ENCODE data around the gene FJX1.

FJX1 gene

GRCh38 chr11:35583126-35583525 is 35.1 kb upstream of the FJX1 start:
- Histone ChIP-seq H3K36me3 (no peaks in the 10 kb centered on the region), H3K27ac (no peak overlapping the region), H3K4me1 (ENCODE audit: control insufficient read depth in 1 of 2, insufficient read depth in 1 of 2, low read depth in 1 of 2, low read length in 1 of 2) (peaks cover 4 to 15% of the 10 kb centered on the region in 2 experiments), H3K9me3 (no peaks in the 10 kb centered on the region), H3K4me3 (ENCODE audit: low read depth in 1 of 2, low read length in 1 of 2) (no peak overlapping the region), H3K27me3 (peaks cover 25% of the 10 kb centered on the region)
- TF ChIP-seq CTCF (IDR thresholded peaks at IDR 0.05): no peak

- Histone ChIP-seq H3K36me3 (no peaks in the 10 kb centered on the region), H3K27me3 (peaks cover 25% of the 10 kb centered on the region), H3K27ac (no peak overlapping the region), H3K4me3 (ENCODE audit: low read depth in 1 of 2, low read length in 1 of 2) (no peak overlapping the region), H3K9me3 (no peaks in the 10 kb centered on the region), H3K4me1 (ENCODE audit: control insufficient read depth in 1 of 2, insufficient read depth in 1 of 2, low read depth in 1 of 2, low read length in 1 of 2) (peaks cover 4 to 15% of the 10 kb centered on the region in 2 experiments)
- TF ChIP-seq CTCF (IDR thresholded peaks at IDR 0.05): no peak
Measured at GRCh38 chr11:35583843-35584242, 34.4 kb upstream of the FJX1 start.

DNA sequence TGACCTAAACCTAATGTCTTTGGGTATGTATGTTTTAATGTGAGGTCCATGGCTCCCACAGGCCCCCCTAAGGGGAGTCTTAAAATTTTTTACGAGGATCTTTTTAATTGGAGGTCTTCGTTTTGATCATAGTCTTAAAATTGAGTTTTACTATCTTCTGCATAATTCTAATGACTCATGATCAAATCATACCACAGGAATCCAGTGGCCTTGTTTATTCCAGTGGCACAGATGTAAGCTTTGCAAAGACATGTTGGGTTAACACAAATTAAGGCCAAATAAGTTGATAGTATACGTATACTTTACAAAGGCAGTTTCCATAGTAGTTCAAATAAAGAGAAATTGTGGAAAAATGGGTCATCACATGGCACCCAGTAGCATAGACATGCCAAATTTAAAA is 33.9 kb upstream of the FJX1 start:
- no peak for TF ChIP-seq CTCF (IDR thresholded peaks at IDR 0.05)
- Histone ChIP-seq H3K27me3 (peaks cover 25% of the 10 kb centered on the region), H3K4me1 (ENCODE audit: control insufficient read depth in 1 of 2, insufficient read depth in 1 of 2, low read depth in 1 of 2, low read length in 1 of 2) (peaks cover 4 to 15% of the 10 kb centered on the region in 2 experiments), H3K27ac (no peak overlapping the region), H3K36me3 (no peaks in the 10 kb centered on the region), H3K4me3 (ENCODE audit: low read depth in 1 of 2, low read length in 1 of 2) (no peak overlapping the region), H3K9me3 (no peaks in the 10 kb centered on the region)

- H3K4me1 ChIP-seq (ENCODE audit: control insufficient read depth in 1 of 2, insufficient read depth in 1 of 2, low read depth in 1 of 2, low read length in 1 of 2): peaks cover 4 to 7% of the 10 kb centered on the region in 2 experiments
- no peaks in the 10 kb centered on the region for H3K9me3 ChIP-seq
- H3K4me3 ChIP-seq (ENCODE audit: low read depth in 1 of 2, low read length in 1 of 2): no peak overlapping the region
- no peak overlapping the region for H3K27ac ChIP-seq
- no peak for TF ChIP-seq CTCF (IDR thresholded peaks at IDR 0.05)
- peaks cover 31% of the 10 kb centered on the region for H3K27me3 ChIP-seq
- H3K36me3 ChIP-seq: no peaks in the 10 kb centered on the region
Measured at GRCh38 chr11:35585416-35585815, 32.8 kb upstream of the FJX1 start.

DNA sequence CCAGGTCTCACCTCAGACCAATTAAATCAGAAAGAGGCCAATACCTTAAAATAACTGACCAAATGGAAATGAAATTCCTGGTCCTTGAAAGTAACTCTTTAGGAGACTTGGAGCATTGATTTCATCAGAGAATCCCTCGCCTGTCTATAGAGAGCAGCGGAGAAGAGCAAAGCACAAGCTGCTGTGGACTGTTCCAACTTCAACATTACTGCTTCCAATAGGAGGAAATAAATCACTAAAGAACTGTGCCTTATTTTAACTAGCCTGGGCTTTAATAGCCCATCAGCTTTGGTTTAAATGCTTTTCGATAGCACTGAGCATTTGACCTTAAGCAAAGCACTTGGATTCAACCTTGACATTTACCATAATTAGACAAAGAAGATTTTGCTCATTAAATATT is 32.0 kb upstream of the FJX1 start:
- Histone ChIP-seq H3K4me1 (ENCODE audit: control insufficient read depth in 1 of 2, insufficient read depth in 1 of 2, low read depth in 1 of 2, low read length in 1 of 2) (peaks cover 4 to 7% of the 10 kb centered on the region in 2 experiments), H3K4me3 (ENCODE audit: low read depth in 1 of 2, low read length in 1 of 2) (no peak overlapping the region), H3K27ac (no peak overlapping the region), H3K9me3 (no peaks in the 10 kb centered on the region), H3K36me3 (no peaks in the 10 kb centered on the region), H3K27me3 (peaks cover 37% of the 10 kb centered on the region)
- TF ChIP-seq CTCF (IDR thresholded peaks at IDR 0.05): no peak

- no peak for TF ChIP-seq CTCF (IDR thresholded peaks at IDR 0.05)
- H3K27me3 ChIP-seq: peaks cover 43% of the 10 kb centered on the region
- no peak overlapping the region for H3K27ac ChIP-seq
- H3K4me1 ChIP-seq (ENCODE audit: control insufficient read depth in 1 of 2, insufficient read depth in 1 of 2, low read depth in 1 of 2, low read length in 1 of 2): peaks cover 4 to 7% of the 10 kb centered on the region in 2 experiments
- no peaks in the 10 kb centered on the region for H3K36me3 ChIP-seq
- no peak overlapping the region for H3K4me3 ChIP-seq (ENCODE audit: low read depth in 1 of 2, low read length in 1 of 2)
- no peaks in the 10 kb centered on the region for H3K9me3 ChIP-seq
Measured at GRCh38 chr11:35587972-35588371, 30.3 kb upstream of the FJX1 start.

Measured in neutrophil (primary cell).